ENCODE data around the gene RGS6.

Gene RGS6

GRCh38 chr14:72111911-72112310, 179.7 kb downstream of the RGS6 start:
- intact Hi-C loops (cut with DNase I; ENCODE audit: low total_unique reads): no loop called here
- no peak for DNase-seq
- Histone ChIP-seq H3K27me3 (no peaks in the 10 kb centered on the region), H3K27ac (no peak overlapping the region), H3K36me3 (no peaks in the 10 kb centered on the region), H3K4me3 (no peak overlapping the region), H3K4me1 (no peaks in the 10 kb centered on the region), H3K9me3 (no peaks in the 10 kb centered on the region)
- TF ChIP-seq, protein P1, sequence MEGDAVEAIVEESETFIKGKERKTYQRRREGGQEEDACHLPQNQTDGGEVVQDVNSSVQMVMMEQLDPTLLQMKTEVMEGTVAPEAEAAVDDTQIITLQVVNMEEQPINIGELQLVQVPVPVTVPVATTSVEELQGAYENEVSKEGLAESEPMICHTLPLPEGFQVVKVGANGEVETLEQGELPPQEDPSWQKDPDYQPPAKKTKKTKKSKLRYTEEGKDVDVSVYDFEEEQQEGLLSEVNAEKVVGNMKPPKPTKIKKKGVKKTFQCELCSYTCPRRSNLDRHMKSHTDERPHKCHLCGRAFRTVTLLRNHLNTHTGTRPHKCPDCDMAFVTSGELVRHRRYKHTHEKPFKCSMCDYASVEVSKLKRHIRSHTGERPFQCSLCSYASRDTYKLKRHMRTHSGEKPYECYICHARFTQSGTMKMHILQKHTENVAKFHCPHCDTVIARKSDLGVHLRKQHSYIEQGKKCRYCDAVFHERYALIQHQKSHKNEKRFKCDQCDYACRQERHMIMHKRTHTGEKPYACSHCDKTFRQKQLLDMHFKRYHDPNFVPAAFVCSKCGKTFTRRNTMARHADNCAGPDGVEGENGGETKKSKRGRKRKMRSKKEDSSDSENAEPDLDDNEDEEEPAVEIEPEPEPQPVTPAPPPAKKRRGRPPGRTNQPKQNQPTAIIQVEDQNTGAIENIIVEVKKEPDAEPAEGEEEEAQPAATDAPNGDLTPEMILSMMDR (IDR thresholded peaks at IDR 0.05): no peak

DNA sequence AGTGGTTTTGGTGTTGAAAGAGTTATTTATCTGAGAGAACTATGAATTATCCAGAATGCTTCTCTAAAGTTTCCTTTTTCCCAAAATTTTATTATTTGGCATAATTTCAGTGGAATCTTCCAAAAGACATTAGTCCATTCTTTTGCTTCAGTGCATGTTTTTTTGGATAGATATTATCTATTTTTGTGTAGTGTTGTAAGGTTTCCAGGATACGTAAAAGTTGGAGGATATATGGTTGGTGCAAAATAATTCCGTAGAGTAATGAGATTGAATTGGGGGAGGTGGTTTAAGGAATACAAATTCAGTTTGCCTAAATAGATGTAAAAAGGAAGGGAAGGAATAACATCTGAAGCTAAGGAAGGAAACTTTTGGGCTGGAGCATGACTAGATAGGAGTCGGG, 186.6 kb downstream of the RGS6 start:
- no peak for DNase-seq
- intact Hi-C loops (cut with DNase I; ENCODE audit: low total_unique reads): no loop called here
- Histone ChIP-seq H3K9me3 (no peaks in the 10 kb centered on the region), H3K27me3 (no peaks in the 10 kb centered on the region), H3K4me1 (no peaks in the 10 kb centered on the region), H3K36me3 (no peaks in the 10 kb centered on the region), H3K4me3 (no peak overlapping the region), H3K27ac (no peak overlapping the region)
- TF ChIP-seq, protein P1 (IDR thresholded peaks at IDR 0.05): no peak

DNA sequence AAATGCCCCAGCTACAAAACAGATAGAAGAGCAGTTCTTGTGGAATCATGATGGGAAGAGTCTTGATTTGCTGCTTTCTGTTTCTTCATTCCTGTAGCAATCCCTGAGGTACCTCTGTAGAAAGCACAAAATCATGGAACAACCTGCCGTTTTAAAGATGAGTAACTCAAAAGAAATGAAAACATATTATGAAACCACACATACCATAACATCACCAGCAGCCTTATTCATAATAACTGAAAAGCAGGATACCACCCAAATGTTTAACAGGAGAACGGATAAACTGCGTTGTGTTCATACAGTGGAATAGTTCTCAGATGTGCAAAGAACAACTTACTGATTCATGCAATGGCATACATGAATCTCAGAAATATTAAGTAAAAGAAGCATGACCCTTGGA, 188.1 kb downstream of the RGS6 start:
- intact Hi-C loops (cut with DNase I; ENCODE audit: low total_unique reads): no loop called here
- Histone ChIP-seq H3K27me3 (no peaks in the 10 kb centered on the region), H3K36me3 (no peaks in the 10 kb centered on the region)

DNA sequence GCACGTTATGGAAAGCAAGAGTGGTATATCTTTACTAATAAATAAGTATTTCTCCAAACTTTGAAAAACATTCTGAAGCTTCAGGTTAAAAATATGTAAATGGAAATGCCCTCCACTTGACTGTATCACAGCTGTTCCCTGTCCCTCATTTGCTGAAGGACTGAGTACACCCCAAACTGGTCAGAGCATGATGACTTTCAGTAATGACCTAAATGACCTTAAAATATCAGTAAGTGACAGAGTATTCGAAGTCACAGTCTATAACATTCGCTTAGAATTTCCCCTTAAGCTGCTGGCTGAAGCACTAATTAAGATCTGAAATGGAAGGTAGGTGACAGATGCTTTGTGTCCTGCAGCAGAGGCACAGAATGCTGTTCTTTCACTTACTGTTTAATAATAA, 191.5 kb downstream of the RGS6 start:
- no peaks in the 10 kb centered on the region for H3K27me3 ChIP-seq
- H3K4me3 ChIP-seq: no peak overlapping the region
- no peak for DNase-seq
- no peaks in the 10 kb centered on the region for H3K36me3 ChIP-seq
- intact Hi-C loops (cut with DNase I; ENCODE audit: low total_unique reads): no loop called here
- TF ChIP-seq, protein P1 (IDR thresholded peaks at IDR 0.05): no peak
- H3K27ac ChIP-seq: no peak overlapping the region
- peaks cover 0 to 6% (median 0%) of the 10 kb centered on the region in 4 donors for H3K4me1 ChIP-seq
- no peaks in the 10 kb centered on the region for H3K9me3 ChIP-seq

More for the DNA sequence above, 188.1 kb downstream of the RGS6 start:
- TF ChIP-seq, protein P1 (IDR thresholded peaks at IDR 0.05): no peak
- H3K9me3 ChIP-seq: no peaks in the 10 kb centered on the region
- H3K4me3 ChIP-seq: no peak overlapping the region
- H3K4me1 ChIP-seq: no peaks in the 10 kb centered on the region
- DNase-seq: no peak
- H3K27ac ChIP-seq: no peak overlapping the region

DNA sequence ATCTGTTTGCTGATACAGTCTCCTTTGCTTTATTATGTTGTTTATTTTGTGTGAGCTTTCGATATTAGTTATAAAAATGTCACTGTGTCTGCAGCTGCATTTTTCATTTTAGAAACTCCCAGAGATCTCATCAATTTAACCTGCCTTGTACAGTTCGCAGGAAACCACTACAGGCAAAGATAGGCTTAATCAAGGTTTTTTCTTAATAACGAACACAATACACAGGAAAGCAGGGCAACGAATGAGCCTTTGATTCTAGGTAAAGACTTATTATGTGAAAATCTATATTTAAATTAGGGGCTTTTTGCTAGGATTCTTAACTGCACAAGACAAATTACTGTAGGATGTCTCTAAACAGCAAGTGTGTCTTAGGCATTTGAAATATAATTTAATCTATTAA, 191.9 kb downstream of the RGS6 start:
- TF ChIP-seq, protein P1 (IDR thresholded peaks at IDR 0.05): no peak
- H3K4me1 ChIP-seq: peaks cover 0 to 6% (median 0%) of the 10 kb centered on the region in 4 donors
- no peak overlapping the region for H3K4me3 ChIP-seq
- no peaks in the 10 kb centered on the region for H3K27me3 ChIP-seq
- no peaks in the 10 kb centered on the region for H3K36me3 ChIP-seq
- no peaks in the 10 kb centered on the region for H3K9me3 ChIP-seq
- H3K27ac ChIP-seq: no peak overlapping the region
- intact Hi-C loops (cut with DNase I; ENCODE audit: low total_unique reads): no loop called here
- DNase-seq: no peak

DNA sequence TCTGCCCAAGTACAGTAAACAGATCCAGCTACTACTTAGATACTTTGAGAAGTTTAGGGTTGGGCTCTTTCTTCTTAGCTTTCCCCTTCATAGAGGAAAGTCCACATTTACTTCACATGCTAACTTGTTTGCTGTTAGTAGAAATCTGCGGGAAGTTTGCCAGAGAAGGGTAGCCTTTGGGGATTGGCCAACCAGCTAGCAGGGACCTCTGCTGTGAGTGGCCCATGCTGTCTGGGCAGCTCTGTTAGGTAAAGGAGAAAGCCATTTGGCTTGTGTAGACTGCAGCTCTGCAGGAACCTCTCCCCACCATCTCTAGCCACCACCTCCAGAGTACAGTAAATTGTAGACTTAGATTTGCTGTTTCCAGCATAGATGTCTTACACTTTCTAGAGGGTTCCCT, 193.9 kb downstream of the RGS6 start:
- no peak for DNase-seq
- intact Hi-C loops (cut with DNase I; ENCODE audit: low total_unique reads): no loop called here
- Histone ChIP-seq H3K9me3 (no peaks in the 10 kb centered on the region), H3K4me1 (peaks cover 0 to 6% (median 0%) of the 10 kb centered on the region in 4 donors), H3K27ac (no peak overlapping the region), H3K4me3 (no peak overlapping the region), H3K27me3 (no peaks in the 10 kb centered on the region), H3K36me3 (no peaks in the 10 kb centered on the region)
- TF ChIP-seq, protein P1 (IDR thresholded peaks at IDR 0.05): no peak
